ENCODE measurements around the gene FICD.

DNA sequence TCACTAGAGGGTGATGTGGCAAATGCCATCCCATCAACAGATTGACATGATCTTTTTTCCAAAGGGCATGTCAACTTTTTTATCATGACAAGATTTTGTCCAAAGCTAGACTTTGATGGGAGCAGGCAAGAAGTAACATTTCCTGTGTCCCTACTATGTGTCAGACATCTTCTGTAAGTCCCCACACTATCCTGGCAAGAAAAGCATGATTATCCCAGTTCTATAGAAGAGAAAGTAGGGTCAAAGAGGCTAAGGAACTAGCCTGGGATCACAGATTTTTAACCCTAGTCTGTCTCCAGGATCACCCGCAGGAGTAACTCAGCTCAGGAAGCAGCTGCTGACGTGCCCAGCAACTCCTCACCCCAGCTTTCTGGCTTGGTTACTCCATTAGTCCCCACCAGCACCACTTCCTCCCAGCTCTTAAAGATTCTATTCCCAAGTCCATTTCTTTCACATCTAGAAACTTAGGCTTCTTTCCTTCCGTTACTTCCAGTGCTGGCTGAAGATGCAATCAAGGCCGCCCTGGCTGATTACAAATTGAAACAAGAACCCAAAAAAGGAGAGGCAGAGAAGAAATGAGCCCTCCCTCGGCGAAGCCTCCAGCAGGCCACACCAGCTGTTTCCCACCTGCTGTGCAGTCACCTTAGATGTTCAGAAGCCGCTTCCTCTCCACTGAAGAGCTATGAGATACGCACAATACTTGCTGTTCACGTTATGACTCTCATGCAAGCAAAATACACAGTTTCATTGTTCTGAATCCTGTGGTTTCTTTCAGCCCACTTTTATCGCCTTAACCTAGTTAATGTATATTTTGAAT lies 53.5 kb downstream of the FICD start:
- TF ChIP-seq, protein P1, sequence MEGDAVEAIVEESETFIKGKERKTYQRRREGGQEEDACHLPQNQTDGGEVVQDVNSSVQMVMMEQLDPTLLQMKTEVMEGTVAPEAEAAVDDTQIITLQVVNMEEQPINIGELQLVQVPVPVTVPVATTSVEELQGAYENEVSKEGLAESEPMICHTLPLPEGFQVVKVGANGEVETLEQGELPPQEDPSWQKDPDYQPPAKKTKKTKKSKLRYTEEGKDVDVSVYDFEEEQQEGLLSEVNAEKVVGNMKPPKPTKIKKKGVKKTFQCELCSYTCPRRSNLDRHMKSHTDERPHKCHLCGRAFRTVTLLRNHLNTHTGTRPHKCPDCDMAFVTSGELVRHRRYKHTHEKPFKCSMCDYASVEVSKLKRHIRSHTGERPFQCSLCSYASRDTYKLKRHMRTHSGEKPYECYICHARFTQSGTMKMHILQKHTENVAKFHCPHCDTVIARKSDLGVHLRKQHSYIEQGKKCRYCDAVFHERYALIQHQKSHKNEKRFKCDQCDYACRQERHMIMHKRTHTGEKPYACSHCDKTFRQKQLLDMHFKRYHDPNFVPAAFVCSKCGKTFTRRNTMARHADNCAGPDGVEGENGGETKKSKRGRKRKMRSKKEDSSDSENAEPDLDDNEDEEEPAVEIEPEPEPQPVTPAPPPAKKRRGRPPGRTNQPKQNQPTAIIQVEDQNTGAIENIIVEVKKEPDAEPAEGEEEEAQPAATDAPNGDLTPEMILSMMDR (IDR thresholded peaks at IDR 0.05) = no peak
- no peak for TF ChIP-seq POLR2A (IDR thresholded peaks at IDR 0.05)
